OCI-LY1 (cell line): ENCODE data around the gene MAZ.

Experiments used
- H2AFZ ChIP-seq: fragments of 200-600 bp; sonication (generic), shearing (Covaris generic); 2 replicates; pipeline ENCODE4 v1.6.0; 2014; ENCODE audit warnings: antibody characterized with exemption, mild to moderate bottlenecking, low read length
- H3F3A ChIP-seq: fragments of 200-600 bp; sonication (generic), shearing (Covaris generic); 2 replicates; pipeline ENCODE4 v1.6.0; 2014; ENCODE audit warnings: mild to moderate bottlenecking, antibody characterized with exemption, low read length, moderate library complexity; ENCODE audit not compliant: insufficient read depth
- H3K27ac ChIP-seq: fragments of 200-600 bp; sonication (generic); 2 replicates; pipeline ENCODE4 v1.5.1; 2014; ENCODE audit warnings: low read length, mixed run types, mild to moderate bottlenecking, low read depth; ENCODE audit not compliant: poor library complexity, severe bottlenecking
- H3K27me3 ChIP-seq: fragments of 200-600 bp; sonication (generic); 2 replicates; pipeline ENCODE4 v1.6.0; 2014; ENCODE audit warnings: antibody characterized with exemption, mild to moderate bottlenecking, low read length, moderate library complexity; ENCODE audit not compliant: insufficient read depth
- H3K36me3 ChIP-seq: fragments of 200-600 bp; sonication (generic); 2 replicates; pipeline ENCODE4 v1.6.1; 2014; ENCODE audit warnings: mild to moderate bottlenecking, antibody characterized with exemption, low read length, moderate library complexity, mixed read lengths; ENCODE audit not compliant: insufficient read depth
- H3K4me1 ChIP-seq: fragments of 200-600 bp; sonication (generic); 2 replicates; pipeline ENCODE4 v1.5.1; 2014; ENCODE audit warnings: mild to moderate bottlenecking, low read length, moderate library complexity; ENCODE audit not compliant: insufficient read depth, severe bottlenecking
- H3K4me2 ChIP-seq: fragments of 200-600 bp; sonication (generic), shearing (Covaris generic); 2 replicates; pipeline ENCODE4 v1.6.1; 2014; ENCODE audit warnings: low read length
- H3K4me3 ChIP-seq: fragments of 200-600 bp; sonication (generic); 2 replicates; pipeline ENCODE4 v1.5.1; 2014; ENCODE audit warnings: low read length, low read depth, mild to moderate bottlenecking, mixed read lengths; ENCODE audit not compliant: poor library complexity, severe bottlenecking
- H3K79me2 ChIP-seq: fragments of 200-600 bp; shearing (Covaris generic); 2 replicates; pipeline ENCODE4 v1.6.1; 2016; ENCODE audit warnings: mixed run types, low read length, mixed read lengths; ENCODE audit not compliant: insufficient read depth
- H3K9ac ChIP-seq: fragments of 200-600 bp; sonication (generic), shearing (Covaris generic); 2 replicates; pipeline ENCODE4 v1.6.1; 2014; ENCODE audit warnings: mild to moderate bottlenecking, low read length, mixed read lengths
- H3K9me2 ChIP-seq: fragments of 200-600 bp; sonication (generic), shearing (Covaris generic); 2 replicates; pipeline ENCODE4 v1.6.1; 2014; ENCODE audit warnings: low read depth, mild to moderate bottlenecking, low read length, mixed read lengths
- H3K9me3 ChIP-seq: fragments of 200-600 bp; shearing (Covaris generic); 2 replicates; pipeline ENCODE4 v1.6.1; 2014; ENCODE audit warnings: low read length, mixed read lengths
- H4K20me1 ChIP-seq: fragments of 200-600 bp; sonication (generic), shearing (Covaris generic); 2 replicates; pipeline ENCODE4 v1.6.0; 2016; ENCODE audit warnings: mild to moderate bottlenecking, low read length; ENCODE audit not compliant: insufficient read depth
- EZH2 ChIP-seq: fragments of 200-600 bp; sonication (generic), shearing (Covaris generic); IDR thresholded peaks from 2 replicates; pipeline ENCODE4 v1.8.0; 2017; ENCODE audit warnings: borderline replicate concordance, mixed run types, mild to moderate bottlenecking, antibody characterized with exemption, low read length, moderate library complexity, mixed read lengths
- TF ChIP-seq, protein P1 (sequence below): fragments of 200-600 bp; sonication (generic), shearing (Covaris generic); IDR thresholded peaks from 2 replicates; pipeline ENCODE4 v1.5.1; 2017; ENCODE audit warnings: mild to moderate bottlenecking, antibody characterized with exemption, low read length, moderate library complexity, mixed read lengths

MAZ gene

GRCh38 chr16:29842732-29843346 is 36.5 kb downstream of the MAZ start:
- Histone ChIP-seq H2AFZ (no peak overlapping the region), H3K27me3 (no peaks in the 10 kb centered on the region), H3K9me3 (no peaks in the 10 kb centered on the region), H3F3A (no peaks in the 10 kb centered on the region), H3K79me2 (no peaks in the 10 kb centered on the region), H3K9me2 (no peaks in the 10 kb centered on the region), H3K9ac (no peak overlapping the region), H4K20me1 (no peaks in the 10 kb centered on the region), H3K4me3 (no peak overlapping the region), H3K4me1 (no peaks in the 10 kb centered on the region), H3K4me2 (no peak overlapping the region), H3K27ac (no peak overlapping the region), H3K36me3 (no peaks in the 10 kb centered on the region)
- TF ChIP-seq, protein P1, sequence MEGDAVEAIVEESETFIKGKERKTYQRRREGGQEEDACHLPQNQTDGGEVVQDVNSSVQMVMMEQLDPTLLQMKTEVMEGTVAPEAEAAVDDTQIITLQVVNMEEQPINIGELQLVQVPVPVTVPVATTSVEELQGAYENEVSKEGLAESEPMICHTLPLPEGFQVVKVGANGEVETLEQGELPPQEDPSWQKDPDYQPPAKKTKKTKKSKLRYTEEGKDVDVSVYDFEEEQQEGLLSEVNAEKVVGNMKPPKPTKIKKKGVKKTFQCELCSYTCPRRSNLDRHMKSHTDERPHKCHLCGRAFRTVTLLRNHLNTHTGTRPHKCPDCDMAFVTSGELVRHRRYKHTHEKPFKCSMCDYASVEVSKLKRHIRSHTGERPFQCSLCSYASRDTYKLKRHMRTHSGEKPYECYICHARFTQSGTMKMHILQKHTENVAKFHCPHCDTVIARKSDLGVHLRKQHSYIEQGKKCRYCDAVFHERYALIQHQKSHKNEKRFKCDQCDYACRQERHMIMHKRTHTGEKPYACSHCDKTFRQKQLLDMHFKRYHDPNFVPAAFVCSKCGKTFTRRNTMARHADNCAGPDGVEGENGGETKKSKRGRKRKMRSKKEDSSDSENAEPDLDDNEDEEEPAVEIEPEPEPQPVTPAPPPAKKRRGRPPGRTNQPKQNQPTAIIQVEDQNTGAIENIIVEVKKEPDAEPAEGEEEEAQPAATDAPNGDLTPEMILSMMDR = no peak
- no peak for TF ChIP-seq EZH2

- H3K4me3 ChIP-seq = no peak overlapping the region
- H3K27me3 ChIP-seq = no peaks in the 10 kb centered on the region
- no peak overlapping the region for H3K4me2 ChIP-seq
- H4K20me1 ChIP-seq = no peaks in the 10 kb centered on the region
- H3K9ac ChIP-seq = no peak overlapping the region
- no peak overlapping the region for H3K27ac ChIP-seq
- H3K4me1 ChIP-seq = no peaks in the 10 kb centered on the region
- H2AFZ ChIP-seq = no peak overlapping the region
- H3K9me2 ChIP-seq = no peaks in the 10 kb centered on the region
- no peaks in the 10 kb centered on the region for H3K79me2 ChIP-seq
- TF ChIP-seq, protein P1 = no peak
- TF ChIP-seq EZH2 = no peak
- no peaks in the 10 kb centered on the region for H3F3A ChIP-seq
- no peaks in the 10 kb centered on the region for H3K9me3 ChIP-seq
- no peaks in the 10 kb centered on the region for H3K36me3 ChIP-seq
These were observed 37.6 kb downstream of the MAZ start for GRCh38 chr16:29843931-29844330.

DNA sequence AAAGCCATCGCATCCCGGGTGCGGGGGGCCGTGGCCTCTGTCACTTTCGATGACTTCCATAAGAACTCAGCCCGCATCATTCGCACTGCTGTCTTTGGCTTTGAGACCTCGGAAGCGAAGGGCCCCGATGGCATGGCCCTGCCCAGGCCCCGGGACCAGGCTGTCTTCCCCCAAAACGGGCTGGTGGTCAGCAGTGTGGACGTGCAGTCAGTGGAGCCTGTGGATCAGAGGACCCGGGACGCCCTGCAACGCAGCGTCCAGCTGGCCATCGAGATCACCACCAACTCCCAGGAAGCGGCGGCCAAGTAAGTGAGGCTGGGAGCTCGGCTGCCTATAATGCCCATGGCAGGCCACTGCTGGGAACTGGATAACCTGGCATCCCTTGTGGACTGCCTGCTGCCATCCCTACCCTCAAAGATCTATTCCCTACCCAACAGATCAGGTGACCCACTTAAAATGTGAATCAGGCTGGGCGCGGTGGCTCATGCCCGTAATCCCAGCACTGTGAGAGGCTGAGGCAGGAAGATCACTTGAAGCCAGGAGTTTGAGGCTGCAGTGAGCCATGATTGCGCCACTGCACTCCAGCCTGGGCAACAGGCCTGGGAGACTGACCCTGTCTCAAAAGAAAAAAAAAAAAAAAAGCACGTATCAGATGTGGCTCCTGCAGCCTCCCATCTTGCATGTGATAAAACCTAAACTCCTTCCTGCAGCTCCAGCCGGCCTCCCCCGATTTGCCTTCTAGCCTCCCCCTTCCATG is 38.4 kb downstream of the MAZ start:
- TF ChIP-seq EZH2 = no peak
- TF ChIP-seq, protein P1 = no peak

More for the DNA sequence above, 38.4 kb downstream of the MAZ start:
- Histone ChIP-seq H3K27me3 (no peaks in the 10 kb centered on the region), H4K20me1 (no peaks in the 10 kb centered on the region), H3K9ac (no peak overlapping the region), H3K36me3 (no peaks in the 10 kb centered on the region), H3K9me3 (no peaks in the 10 kb centered on the region), H3K9me2 (no peaks in the 10 kb centered on the region), H3K4me3 (no peak overlapping the region), H3K4me1 (no peaks in the 10 kb centered on the region), H3K4me2 (no peak overlapping the region), H2AFZ (no peak overlapping the region), H3K27ac (no peak overlapping the region), H3F3A (no peaks in the 10 kb centered on the region), H3K79me2 (no peaks in the 10 kb centered on the region)
